ENCODE data around the gene IFITM1. TPM values are rescaled to one million over a fixed set of nuclear protein-coding genes. Genes with fewer than 3 reads are reported as not detected.
"Not testable (repeated sequence)": the region's sequence is repeated elsewhere in the genome, so short reads cannot be mapped to it uniquely, and the experiment has no call there.

IFITM1 gene
- total and polyA plus RNA-seq, 9 of the 15 experiments (the other 6 are each of a cell fraction or from before 2014, with no cell fraction given) = 691 to 5,579 (median 974) TPM

- peak; percentile 82 for TF ChIP-seq RBM25 (IDR thresholded peaks at IDR 0.05; ENCODE audit: low read depth, low read length, severe bottlenecking)
- TF ChIP-seq RCOR1 (IDR thresholded peaks at IDR 0.05; ENCODE audit: borderline replicate concordance in 1 of 2, low read depth in 2 of 2, low read length in 2 of 2) = 0 out of 4 replicates have a peak, but pooled peaks of 1 of the 2 experiments have one; percentile 21
Observed at GRCh38 chr11:332651-333480, 19.0 kb downstream of the IFITM1 start (continued).

- H3K9me1 ChIP-seq (ENCODE audit: control insufficient read depth, insufficient read depth, low read length); H3K4me3 ChIP-seq; intact Hi-C loops (cut with micrococcal nuclease); H3K9me3 ChIP-seq (replicated peaks; ENCODE audit: control insufficient read depth, insufficient read depth, low read depth, low read length); FAIRE-seq; H4K20me1 ChIP-seq (replicated peaks; ENCODE audit: control insufficient read depth, insufficient read depth, low read length); ATAC-seq; BruUV-seq (replicated peaks); H3K36me3 ChIP-seq (ENCODE audit: control insufficient read depth, insufficient read depth, low read length); DNase-seq (ENCODE audit: extremely low read depth in 1 of 4, low spot score in 3 of 4); H3K27me3 ChIP-seq (ENCODE audit: control insufficient read depth in 2 of 2, insufficient read depth in 2 of 2, low read length in 2 of 2); CTCF ChIA-PET (ENCODE audit: low intra/inter-chr PET ratio); H3K79me2 ChIP-seq (ENCODE audit: control insufficient read depth, insufficient read depth, low read length); in situ Hi-C loops (cut with MboI); TF ChIP-seq ID3 (CRISPR knock-in tag; IDR thresholded peaks at IDR 0.05): not testable (repeated sequence)
- Histone ChIP-seq H3K4me2 (ENCODE audit: insufficient read depth, low read length) (peak overlapping the region; percentile 58), H3K9ac (ENCODE audit: insufficient read depth in 1 of 2, low read depth in 2 of 2, low read length in 2 of 2) (peak overlapping the region; percentile 33 to 86; a peak in 2 of 4 replicates), H2AFZ (ENCODE audit: low read depth, low read length) (peak overlapping the region; percentile 76), H3K4me1 (replicated peaks in 1 of 2; ENCODE audit: control insufficient read depth in 2 of 2, insufficient read depth in 2 of 2, low read length in 2 of 2) (peaks cover 40% of the 10 kb centered on the region in 2 experiments), H3K27ac (ENCODE audit: extremely low read depth, low read depth, low read length) (peak overlapping the region; percentile 61)
- 0 out of 4 replicates have a peak, but pooled peaks of 1 of the 2 experiments have one; percentile 10 for TF ChIP-seq SRF (CRISPR knock-in tag; IDR thresholded peaks at IDR 0.05)
- 0 out of 2 replicates have a peak, but pooled peaks have one; percentile 7 for TF ChIP-seq MEF2D (tag; conservative IDR thresholded peaks at IDR 0.05; ENCODE audit: low read depth)
- 0 out of 2 replicates have a peak, but pooled peaks have one; percentile 24 for TF ChIP-seq DMBX1 (CRISPR knock-in tag; IDR thresholded peaks at IDR 0.05; ENCODE audit: borderline replicate concordance)
- 0 out of 2 replicates have a peak, but pooled peaks have one; percentile 29 for TF ChIP-seq ID3 (tag; IDR thresholded peaks at IDR 0.05)
- WGBS (ENCODE audit: insufficient coverage, low coverage, missing lambda C conversion rate) = 73% methylated on average over 17 of the region's 17 CpGs
- POLR2A ChIA-PET = interaction anchor here (0.9 to 1.2 kb wide), 3 partner anchors 9 to 14 kb away, joined by 3 to 4 read pairs (median 4); no protein-coding TSS in a partner anchor
Observed at GRCh38 chr11:333616-334263, 19.9 kb downstream of the IFITM1 start.

All from K562 (cell line).